ENCODE measurements around the gene NOP10. TPM values are rescaled to one million over a fixed set of nuclear protein-coding genes. Genes with fewer than 3 reads are reported as not detected.

NOP10 gene
- total RNA-seq, 4 donors from 2014 or later = 142 to 194 (median 170) TPM

GRCh38 chr15:34318277-34319079 is 24.5 kb downstream of the NOP10 start:
- DNase-seq (peak; percentile 17 to 41), ATAC-seq (peak; percentile 87 to 90)
- Histone ChIP-seq H3K9me3 (no peaks in the 10 kb centered on the region), H3K27me3 (no peaks in the 10 kb centered on the region), H3K36me3 (no peaks in the 10 kb centered on the region), H3K27ac (peak overlapping the region in 3 of 4 donors; percentile 42 to 61 (median 44)), H3K4me3 (peak overlapping the region; percentile 31 to 53 (median 44)), H3K4me1 (peaks cover 0 to 9% of the 10 kb centered on the region in 2 donors)
- in situ Hi-C loops (cut with MboI; ENCODE audit: low sequenced_read_pairs in 4 of 4) (no loop called here), intact Hi-C loops (cut with DNase I; ENCODE audit: low total_unique reads) (no loop called here)
- TF ChIP-seq CTCF (IDR thresholded peaks at IDR 0.05 in 4 of 5, conservative IDR thresholded peaks at IDR 0.05 in 1 of 5) (no peak), POLR2A (IDR thresholded peaks at IDR 0.05) (no peak)

DNA sequence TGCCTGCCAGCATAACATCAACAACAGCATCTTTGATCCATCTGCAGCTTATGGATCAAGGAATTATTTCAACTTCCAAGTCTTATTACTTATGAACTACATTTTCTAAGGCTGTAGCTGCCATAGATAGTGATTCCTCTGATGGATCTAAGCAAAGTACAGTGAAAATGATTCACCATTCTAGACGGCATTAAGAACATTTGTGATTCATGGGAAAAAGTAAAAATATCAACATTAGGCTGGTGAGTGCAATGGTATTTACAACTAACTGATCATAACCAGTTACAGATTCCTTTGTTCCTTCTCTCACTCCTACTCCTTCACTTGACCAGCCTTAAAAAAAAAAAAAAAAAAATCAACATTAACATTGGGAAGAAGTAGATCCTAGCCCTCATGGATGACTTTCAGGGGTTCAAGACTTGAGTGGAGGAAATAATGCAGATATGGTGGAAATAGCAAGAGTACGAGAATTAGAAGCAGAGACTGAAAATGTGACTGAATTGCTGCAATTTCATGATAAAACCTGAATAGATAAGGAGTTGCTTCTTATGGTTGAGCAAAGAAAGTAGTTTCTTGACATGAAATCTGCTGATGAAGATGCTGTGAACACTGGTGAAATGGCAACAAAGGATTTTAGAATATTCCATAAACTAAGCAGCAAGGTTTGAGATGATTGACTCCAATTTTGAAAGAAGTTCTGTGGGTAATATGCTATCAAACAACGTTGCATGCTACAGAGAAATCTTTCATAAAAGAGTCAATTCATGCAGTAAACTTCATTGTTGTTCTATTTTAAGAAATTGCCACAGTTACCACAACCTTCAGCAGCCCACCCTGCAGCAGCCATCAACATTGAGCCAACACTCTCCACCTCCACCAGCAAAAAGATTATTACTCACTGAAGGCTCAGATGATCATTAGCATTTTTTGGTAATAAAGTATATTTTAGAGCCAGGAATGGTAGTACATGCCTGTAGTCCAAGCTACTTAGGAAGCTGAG is 28.1 kb downstream of the NOP10 start:
- no peak overlapping the region for H3K4me3 ChIP-seq
- no peaks in the 10 kb centered on the region for H3K9me3 ChIP-seq
- in situ Hi-C loops (cut with MboI; ENCODE audit: low sequenced_read_pairs in 4 of 4) (no loop called here), intact Hi-C loops (cut with DNase I; ENCODE audit: low total_unique reads) (no loop called here)
- TF ChIP-seq CTCF (IDR thresholded peaks at IDR 0.05 in 4 of 5, conservative IDR thresholded peaks at IDR 0.05 in 1 of 5) (no peak), POLR2A (IDR thresholded peaks at IDR 0.05) (no peak)
- no peaks in the 10 kb centered on the region for H3K36me3 ChIP-seq
- no peak overlapping the region for H3K27ac ChIP-seq
- ATAC-seq (no peak), DNase-seq (no peak)
- no peaks in the 10 kb centered on the region for H3K27me3 ChIP-seq
- H3K4me1 ChIP-seq = peaks cover 0 to 9% of the 10 kb centered on the region in 2 donors

- ATAC-seq (no peak), DNase-seq (no peak)
- Histone ChIP-seq H3K36me3 (no peaks in the 10 kb centered on the region), H3K27me3 (no peaks in the 10 kb centered on the region), H3K4me1 (no peaks in the 10 kb centered on the region), H3K4me3 (no peak overlapping the region), H3K9me3 (no peaks in the 10 kb centered on the region), H3K27ac (no peak overlapping the region)
- TF ChIP-seq CTCF (IDR thresholded peaks at IDR 0.05 in 4 of 5, conservative IDR thresholded peaks at IDR 0.05 in 1 of 5) = no peak
- TF ChIP-seq POLR2A (IDR thresholded peaks at IDR 0.05) = no peak
- intact Hi-C loops (cut with DNase I; ENCODE audit: low total_unique reads) (no loop called here), in situ Hi-C loops (cut with MboI; ENCODE audit: low sequenced_read_pairs in 4 of 4) (no loop called here)
These were observed 31.4 kb downstream of the NOP10 start for GRCh38 chr15:34311563-34311962.

DNA sequence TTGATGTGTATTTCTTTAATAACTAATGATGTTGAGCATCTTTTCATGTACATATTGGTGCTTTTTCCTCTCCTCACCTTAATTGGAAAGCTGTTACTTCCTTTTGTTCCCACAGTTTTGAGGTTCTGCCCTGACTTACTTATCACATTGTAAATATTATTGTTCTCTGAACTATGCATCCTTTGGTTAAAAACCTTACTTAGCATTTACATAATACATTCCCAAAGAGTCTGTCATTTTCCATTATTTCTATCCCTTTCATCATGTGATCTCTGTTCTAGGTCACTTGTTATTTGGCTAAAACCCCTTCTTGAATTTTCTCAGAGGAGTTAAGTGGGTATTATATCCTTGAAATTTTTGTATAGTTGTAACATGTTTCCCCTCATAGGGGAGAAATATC is 38.3 kb downstream of the NOP10 start:
- in situ Hi-C loops (cut with MboI; ENCODE audit: low sequenced_read_pairs in 4 of 4) = no loop called here
- DNase-seq (no peak), ATAC-seq (no peak)
- H3K4me3 ChIP-seq = no peak overlapping the region
- no peak for TF ChIP-seq CTCF (IDR thresholded peaks at IDR 0.05 in 4 of 5, conservative IDR thresholded peaks at IDR 0.05 in 1 of 5)
- no peak for TF ChIP-seq POLR2A (IDR thresholded peaks at IDR 0.05)
- intact Hi-C loops (cut with DNase I; ENCODE audit: low total_unique reads) = no loop called here
- no peaks in the 10 kb centered on the region for H3K36me3 ChIP-seq
- H3K9me3 ChIP-seq = no peaks in the 10 kb centered on the region
- no peak overlapping the region for H3K27ac ChIP-seq
- peaks cover 0 to 7% of the 10 kb centered on the region in 2 donors for H3K4me1 ChIP-seq
- no peaks in the 10 kb centered on the region for H3K27me3 ChIP-seq

All from gastrocnemius medialis (tissue), 4 donors.